ENCODE measurements around the gene C17orf67. TPM values are rescaled to one million over a fixed set of nuclear protein-coding genes. Genes with fewer than 3 reads are reported as not detected.

C17orf67 gene
- total RNA-seq, 1 experiment from 2014 or later: 1.0 TPM

GRCh38 chr17:56810891-56811775 is 22.6 kb downstream of the C17orf67 start:
- DNase-seq: no peak
- Histone ChIP-seq H2BK15ac (ENCODE audit: low read depth, low read length) (no peak overlapping the region), H3K18ac (ENCODE audit: insufficient read length, low read depth, low read length) (no peak overlapping the region), H2AK5ac (ENCODE audit: insufficient read length, low read length) (no peak overlapping the region), H2BK120ac (ENCODE audit: low read depth, low read length, poor library complexity, severe bottlenecking) (no peak overlapping the region), H2BK20ac (ENCODE audit: low read depth, low read length, poor library complexity, severe bottlenecking) (no peak overlapping the region), H3T11ph (ENCODE audit: low read length) (no peak overlapping the region), H2BK12ac (ENCODE audit: insufficient read length, low read depth, low read length) (no peak overlapping the region), H2BK5ac (ENCODE audit: insufficient read length, low read length) (no peak overlapping the region), H3K4me2 (ENCODE audit: insufficient read depth, insufficient read length, low read length) (no peak overlapping the region), H2AFZ (ENCODE audit: low read length) (no peak overlapping the region), H3K27ac (ENCODE audit: insufficient read length, low read depth, low read length) (no peak overlapping the region), H3K23me2 (ENCODE audit: insufficient read length, low read depth, low read length, poor library complexity, severe bottlenecking) (no peaks in the 10 kb centered on the region), H3K4ac (ENCODE audit: low read depth, low read length) (no peak overlapping the region), H3K14ac (ENCODE audit: insufficient read depth, low read length) (no peak overlapping the region), H3K4me1 (ENCODE audit: insufficient read depth, low read length) (no peaks in the 10 kb centered on the region), H3K79me1 (ENCODE audit: insufficient read depth, low read depth, low read length, poor library complexity, severe bottlenecking) (no peaks in the 10 kb centered on the region), H3K79me2 (ENCODE audit: insufficient read depth, low read length) (no peaks in the 10 kb centered on the region), H3K56ac (ENCODE audit: insufficient read length, low read depth, low read length) (no peak overlapping the region), H4K91ac (ENCODE audit: insufficient read length, low read depth, low read length) (no peak overlapping the region), H3K23ac (ENCODE audit: insufficient read length, low read depth, low read length) (no peak overlapping the region), H4K5ac (ENCODE audit: insufficient read length, low read depth, low read length) (no peak overlapping the region), H3K27me3 (ENCODE audit: insufficient read depth, low read length) (no peaks in the 10 kb centered on the region), H3K9ac (ENCODE audit: extremely low read depth, insufficient read length, low read length) (no peak overlapping the region), H4K20me1 (ENCODE audit: control insufficient read depth, insufficient read depth, insufficient read length) (no peaks in the 10 kb centered on the region), H3K9me3 (ENCODE audit: control insufficient read depth, low read depth, low read length) (no peaks in the 10 kb centered on the region), H4K8ac (replicated peaks; ENCODE audit: insufficient read length, low read depth, low read length) (no peak overlapping the region)
- Mint-ChIP-seq H3K36me3 (ENCODE audit: insufficient read depth in 1 of 3, low read depth in 3 of 3) (no peaks in the 10 kb centered on the region; a peak in 1 of 7 replicates), H3K27me3 (ENCODE audit: low read depth) (no peaks in the 10 kb centered on the region; the same call in none of the 2 replicates), H3K4me1 (peaks cover 0 to 8% of the 10 kb centered on the region in 2 experiments; a peak in 3 of 4 replicates), H3K27ac (no peak overlapping the region), H3K9me3 (no peaks in the 10 kb centered on the region), H3K4me3 (no peak overlapping the region)
- TF ChIP-seq CTCF (conservative IDR thresholded peaks at IDR 0.05): no peak
- no CpG with 5 or more reads among the region's 12 CpGs for WGBS (ENCODE audit: extremely low coverage, insufficient read length, low lambda C conversion rate)

Measured in H9 (cell line).